Hematopoietic multipotent progenitor cell (in vitro differentiated cells): ENCODE results near the gene ZNF646. TPM values are rescaled to one million over a fixed set of nuclear protein-coding genes. Genes with fewer than 3 reads are reported as not detected.
A peak's percentile ranks its signal among the peaks of the same experiment; 100 is the strongest.

Source experiments
- DNase-seq, 3 donors: peaks; one replicate each; pipeline ENCODE4 v3.0.0-alpha.2; 2011 to 2015; ENCODE audit warnings: low read depth in 2 of 3, low spot score in 2 of 3
- total RNA-seq: library from RNA; depleted of rRNA; stranded (reverse); fragments of >200 nt; gene quantifications from one replicate; pipeline ENCODE4 v1.2.3, GENCODE V29; 2012

Gene ZNF646
- total RNA-seq, 1 donor, result 40.4 TPM

GRCh38 chr16:31106509-31107464 is 32.6 kb downstream of the ZNF646 start:
- no peak for DNase-seq

GRCh38 chr16:31107465-31107867 is 33.2 kb downstream of the ZNF646 start:
- no peak for DNase-seq

- peak; percentile 24 to 54 (median 45) for DNase-seq
Measured at GRCh38 chr16:31108035-31108793, 34.0 kb downstream of the ZNF646 start, which contains the start of gene BCKDK. Gene BCKDK, plus strand, starts transcription at chr16:31108386. Its CDS starts 838 bp downstream, at chr16:31109224.

GRCh38 chr16:31108794-31109558 is 34.8 kb downstream of the ZNF646 start:
- no peak for DNase-seq

- no peak for DNase-seq
Measured at GRCh38 chr16:31109622-31110021, 35.4 kb downstream of the ZNF646 start.

- DNase-seq, result no peak
Measured at GRCh38 chr16:31110106-31111034, 36.1 kb downstream of the ZNF646 start.

GRCh38 chr16:31111881-31112466 is 37.8 kb downstream of the ZNF646 start:
- no peak for DNase-seq

GRCh38 chr16:31112711-31113110 is 38.5 kb downstream of the ZNF646 start:
- no peak for DNase-seq

GRCh38 chr16:31113121-31114120 is 39.2 kb downstream of the ZNF646 start:
- DNase-seq, result peak in 2 of 3 donors; percentile 71 to 85

- no peak for DNase-seq
Measured at GRCh38 chr16:31114468-31114867, 40.2 kb downstream of the ZNF646 start.

GRCh38 chr16:31117384-31118222 is 43.4 kb downstream of the ZNF646 start, which contains the start of gene KAT8:
Gene KAT8, plus strand, starts transcription at chr16:31117664. Its CDS starts 18 bp downstream, at chr16:31117682.
- DNase-seq, result peak; percentile 91 to 99 (median 98)

- DNase-seq, result no peak
Measured at GRCh38 chr16:31118223-31119155, 44.3 kb downstream of the ZNF646 start.

GRCh38 chr16:31120129-31120528 is 45.9 kb downstream of the ZNF646 start:
- DNase-seq, result no peak

- no peak for DNase-seq
Measured at GRCh38 chr16:31125844-31126243, 51.6 kb downstream of the ZNF646 start.

GRCh38 chr16:31127182-31127581 is 53.0 kb downstream of the ZNF646 start:
- no peak for DNase-seq
